Measurements from ENCODE around the gene ANKRD36C. TPM values are rescaled to one million over a fixed set of nuclear protein-coding genes. Genes with fewer than 3 reads are reported as not detected.
"Not testable (repeated sequence)": the region's sequence is repeated elsewhere in the genome, so short reads cannot be mapped to it uniquely, and the experiment has no call there.

Gene ANKRD36C
- total RNA-seq, 1 donor: 42.7 TPM

DNA sequence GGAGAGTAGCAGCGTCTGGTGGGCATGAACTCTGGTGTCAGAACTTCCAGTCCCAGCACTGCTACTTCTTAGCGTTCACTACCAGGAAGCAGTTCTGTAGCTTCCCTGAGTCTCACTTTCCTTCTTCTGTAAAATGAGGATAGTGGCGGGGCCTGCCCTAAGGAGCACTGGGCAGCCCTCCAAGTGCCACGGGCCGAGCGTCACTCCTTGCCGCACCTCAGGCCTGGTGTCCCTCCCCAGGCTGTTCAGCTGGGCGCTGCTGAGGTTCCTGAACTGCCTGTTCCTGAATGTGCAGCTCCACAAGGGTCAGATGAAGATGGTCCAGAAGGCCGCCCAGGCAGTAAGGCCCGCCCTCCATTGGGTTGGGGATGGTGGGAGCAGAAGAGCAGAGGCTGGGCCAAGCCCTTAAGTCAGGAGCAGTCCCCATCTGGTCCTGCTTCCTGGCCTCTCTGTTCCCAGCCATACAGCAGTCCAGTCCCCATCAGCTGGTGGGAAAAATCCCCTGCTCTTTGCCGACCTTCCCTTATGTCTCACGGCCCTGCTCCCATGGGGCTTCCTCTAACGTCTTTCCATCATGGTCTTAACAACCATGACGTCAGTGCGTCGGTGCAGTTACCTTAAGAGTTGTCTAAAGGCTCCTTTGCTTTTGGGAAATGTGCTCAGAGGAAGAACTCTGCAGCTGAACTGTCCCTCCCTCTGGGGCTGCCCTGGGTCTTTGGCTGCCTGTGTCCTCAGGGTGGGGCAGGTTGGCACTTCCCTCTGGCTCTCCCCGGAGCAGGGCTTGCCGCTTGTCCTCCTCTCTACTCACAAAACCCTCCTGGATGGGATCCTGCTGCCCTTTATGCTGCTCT, 195.2 kb downstream of the ANKRD36C start:
- not testable (repeated sequence) for H3K27ac ChIP-seq (ENCODE audit: low read depth, low read length); H3K4me1 ChIP-seq (ENCODE audit: insufficient read depth, low read length); H3K27me3 ChIP-seq (ENCODE audit: insufficient read depth, low read length); H2AFZ ChIP-seq (ENCODE audit: low read length); H3K79me2 ChIP-seq (ENCODE audit: insufficient read depth, low read length); H3K36me3 ChIP-seq (ENCODE audit: insufficient read depth, low read length); H3K4me3 ChIP-seq (ENCODE audit: insufficient read depth, low read length); H3K9me3 ChIP-seq (ENCODE audit: low read depth, low read length); H3K4me2 ChIP-seq (ENCODE audit: insufficient read depth, low read length); H4K20me1 ChIP-seq (ENCODE audit: insufficient read depth, low read length); DNase-seq (ENCODE audit: insufficient read length, low spot score, missing footprints)

- not testable (repeated sequence) for DNase-seq (ENCODE audit: insufficient read length, low spot score, missing footprints); H3K36me3 ChIP-seq (ENCODE audit: insufficient read depth, low read length); H2AFZ ChIP-seq (ENCODE audit: low read length); H3K4me3 ChIP-seq (ENCODE audit: insufficient read depth, low read length); H3K4me1 ChIP-seq (ENCODE audit: insufficient read depth, low read length); H4K20me1 ChIP-seq (ENCODE audit: insufficient read depth, low read length); H3K27me3 ChIP-seq (ENCODE audit: insufficient read depth, low read length); H3K79me2 ChIP-seq (ENCODE audit: insufficient read depth, low read length); H3K27ac ChIP-seq (ENCODE audit: low read depth, low read length); H3K9me3 ChIP-seq (ENCODE audit: low read depth, low read length); H3K4me2 ChIP-seq (ENCODE audit: insufficient read depth, low read length)
These were observed 197.7 kb downstream of the ANKRD36C start for GRCh38 chr2:95793970-95794369.

GRCh38 chr2:95790180-95790579, 201.4 kb downstream of the ANKRD36C start:
- H3K79me2 ChIP-seq (ENCODE audit: insufficient read depth, low read length); H3K4me3 ChIP-seq (ENCODE audit: insufficient read depth, low read length); H3K27me3 ChIP-seq (ENCODE audit: insufficient read depth, low read length); H3K4me1 ChIP-seq (ENCODE audit: insufficient read depth, low read length); H3K36me3 ChIP-seq (ENCODE audit: insufficient read depth, low read length); H2AFZ ChIP-seq (ENCODE audit: low read length); H3K27ac ChIP-seq (ENCODE audit: low read depth, low read length); H3K9me3 ChIP-seq (ENCODE audit: low read depth, low read length); DNase-seq (ENCODE audit: insufficient read length, low spot score, missing footprints); H4K20me1 ChIP-seq (ENCODE audit: insufficient read depth, low read length); H3K4me2 ChIP-seq (ENCODE audit: insufficient read depth, low read length): not testable (repeated sequence)

DNA sequence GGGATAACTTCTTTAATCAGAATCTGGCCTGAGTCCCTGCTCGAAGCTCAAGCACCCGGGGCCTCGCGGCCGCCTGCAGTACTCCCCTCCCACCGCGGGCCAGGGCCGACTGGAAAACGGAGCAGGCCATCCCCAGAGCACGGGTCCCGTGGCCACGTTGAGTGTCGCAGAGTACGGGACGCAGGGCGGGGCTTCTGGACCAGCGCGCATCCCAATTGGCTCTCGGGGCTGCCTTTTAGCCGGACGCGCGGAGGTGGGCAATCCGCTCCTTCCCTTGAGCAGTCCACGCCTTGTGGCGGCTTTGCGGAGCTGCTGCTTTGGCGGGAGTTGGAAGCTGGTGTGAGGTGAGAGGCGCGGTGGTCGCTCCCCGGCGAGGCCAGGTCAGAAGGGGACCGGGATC, 202.2 kb downstream of the ANKRD36C start:
- H3K36me3 ChIP-seq (ENCODE audit: insufficient read depth, low read length); H3K4me2 ChIP-seq (ENCODE audit: insufficient read depth, low read length); H4K20me1 ChIP-seq (ENCODE audit: insufficient read depth, low read length); H3K27ac ChIP-seq (ENCODE audit: low read depth, low read length); H3K4me1 ChIP-seq (ENCODE audit: insufficient read depth, low read length); H3K9me3 ChIP-seq (ENCODE audit: low read depth, low read length); H3K27me3 ChIP-seq (ENCODE audit: insufficient read depth, low read length); H2AFZ ChIP-seq (ENCODE audit: low read length); H3K4me3 ChIP-seq (ENCODE audit: insufficient read depth, low read length); DNase-seq (ENCODE audit: insufficient read length, low spot score, missing footprints); H3K79me2 ChIP-seq (ENCODE audit: insufficient read depth, low read length): not testable (repeated sequence)

GRCh38 chr2:95788642-95789041, 203.0 kb downstream of the ANKRD36C start:
- not testable (repeated sequence) for H3K4me2 ChIP-seq (ENCODE audit: insufficient read depth, low read length); H3K27ac ChIP-seq (ENCODE audit: low read depth, low read length); H3K27me3 ChIP-seq (ENCODE audit: insufficient read depth, low read length); DNase-seq (ENCODE audit: insufficient read length, low spot score, missing footprints); H3K4me3 ChIP-seq (ENCODE audit: insufficient read depth, low read length); H2AFZ ChIP-seq (ENCODE audit: low read length); H4K20me1 ChIP-seq (ENCODE audit: insufficient read depth, low read length); H3K36me3 ChIP-seq (ENCODE audit: insufficient read depth, low read length); H3K4me1 ChIP-seq (ENCODE audit: insufficient read depth, low read length); H3K79me2 ChIP-seq (ENCODE audit: insufficient read depth, low read length); H3K9me3 ChIP-seq (ENCODE audit: low read depth, low read length)

Small RNA genes within 50 kb of the gene (small RNA-seq; reads per million reads assigned to genes)
- not detected for gene RN7SL210P

Other genes with a start within 250 kb of the ANKRD36C start
- 2.2 and 9.4 TPM in 2 replicates for gene GPAT2, start 43.1 kb upstream of the ANKRD36C start, total RNA-seq
- gene ADRA2B, start 124.7 kb upstream of the ANKRD36C start, total RNA-seq: under 0.01 TPM in 1 of 2 replicates, not detected in the other
- not detected in 2 replicates for gene ASTL, start 146.7 kb upstream of the ANKRD36C start, total RNA-seq
- 2.7 and 3.3 TPM in 2 replicates for gene DUSP2, start 153.6 kb upstream of the ANKRD36C start, total RNA-seq
- 139 and 163 TPM in 2 replicates for gene STARD7, start 217.0 kb upstream of the ANKRD36C start, total RNA-seq